Glutamatergic neuron (in vitro differentiated cells): Measurements from ENCODE around the gene ELP5. TPM values are rescaled to one million over a fixed set of nuclear protein-coding genes. Genes with fewer than 3 reads are reported as not detected.

ENCODE experiments used
- DNase-seq: peaks from one replicate; pipeline ENCODE4 v3.0.0; 2022
- H3K27ac Mint-ChIP-seq: one replicate; pipeline ENCODE4 v1.8.0; 2020; ENCODE audit warnings: mild to moderate bottlenecking, mixed read lengths, inconsistent platforms; ENCODE audit not compliant: unreplicated experiment
- H3K27me3 Mint-ChIP-seq: one replicate; pipeline ENCODE4 v1.8.0; 2020; ENCODE audit warnings: mild to moderate bottlenecking, moderate library complexity, mixed read lengths, inconsistent platforms; ENCODE audit not compliant: unreplicated experiment
- H3K36me3 Mint-ChIP-seq: one replicate; pipeline ENCODE4 v1.8.0; 2020; ENCODE audit warnings: mild to moderate bottlenecking, mixed read lengths, inconsistent platforms; ENCODE audit not compliant: unreplicated experiment
- H3K4me1 Mint-ChIP-seq: one replicate; pipeline ENCODE4 v1.8.0; 2020; ENCODE audit warnings: mild to moderate bottlenecking, low read depth, mixed read lengths, inconsistent platforms; ENCODE audit not compliant: unreplicated experiment
- H3K4me3 Mint-ChIP-seq: one replicate; pipeline ENCODE4 v1.8.0; 2020; ENCODE audit warnings: mild to moderate bottlenecking, mixed read lengths, inconsistent platforms; ENCODE audit not compliant: unreplicated experiment
- H3K9me3 Mint-ChIP-seq: one replicate; pipeline ENCODE4 v1.8.0; 2020; ENCODE audit warnings: mild to moderate bottlenecking, moderate library complexity, mixed read lengths, inconsistent platforms; ENCODE audit not compliant: unreplicated experiment
- CTCF ChIP-seq: fragments of 200-600 bp; sonication (generic); IDR thresholded peaks from one replicate; pipeline ENCODE4 v1.5.0; 2021; ENCODE audit not compliant: partially characterized antibody, unreplicated experiment
- total RNA-seq: library from RNA; stranded (reverse); fragmentation: NEBNext Ultra II Directional; extraction: Animal tissue kit (Norgen Biotek cat#: 25700); gene quantifications from one replicate; pipeline ENCODE4 v1.2.1, GENCODE V29; 2021; ENCODE audit not compliant: unreplicated experiment

ELP5 gene
- total RNA-seq, 1 donor from 2014 or later = 34.1 TPM

GRCh38 chr17:7221278-7222092, 30.5 kb upstream of the ELP5 start:
- Mint-ChIP-seq H3K9me3 (peaks cover 17% of the 10 kb centered on the region), H3K4me3 (peak overlapping the region; percentile 88), H3K27ac (peak overlapping the region; percentile 48), H3K4me1 (peaks cover 28% of the 10 kb centered on the region), H3K36me3 (no peaks in the 10 kb centered on the region), H3K27me3 (peaks cover 15% of the 10 kb centered on the region)
- no peak for TF ChIP-seq CTCF
- DNase-seq = no peak

GRCh38 chr17:7222093-7222971, 29.7 kb upstream of the ELP5 start:
- no peaks in the 10 kb centered on the region for H3K36me3 Mint-ChIP-seq
- peaks cover 24% of the 10 kb centered on the region for H3K4me1 Mint-ChIP-seq
- H3K4me3 Mint-ChIP-seq = no peak overlapping the region
- H3K27ac Mint-ChIP-seq = peak overlapping the region; percentile 48
- H3K9me3 Mint-ChIP-seq = peaks cover 17% of the 10 kb centered on the region
- no peak for TF ChIP-seq CTCF
- no peak for DNase-seq
- peaks cover 12% of the 10 kb centered on the region for H3K27me3 Mint-ChIP-seq

GRCh38 chr17:7222972-7223292, 29.1 kb upstream of the ELP5 start:
- no peak for DNase-seq
- H3K36me3 Mint-ChIP-seq = no peaks in the 10 kb centered on the region
- TF ChIP-seq CTCF = no peak
- no peak overlapping the region for H3K27ac Mint-ChIP-seq
- H3K4me1 Mint-ChIP-seq = peaks cover 22% of the 10 kb centered on the region
- peaks cover 17% of the 10 kb centered on the region for H3K9me3 Mint-ChIP-seq
- H3K27me3 Mint-ChIP-seq = peaks cover 12% of the 10 kb centered on the region
- no peak overlapping the region for H3K4me3 Mint-ChIP-seq

GRCh38 chr17:7223375-7223774, 28.6 kb upstream of the ELP5 start:
- Mint-ChIP-seq H3K4me1 (peaks cover 18% of the 10 kb centered on the region), H3K27ac (no peak overlapping the region), H3K36me3 (no peaks in the 10 kb centered on the region), H3K27me3 (peaks cover 15% of the 10 kb centered on the region), H3K4me3 (no peak overlapping the region), H3K9me3 (peaks cover 17% of the 10 kb centered on the region)
- DNase-seq = no peak
- TF ChIP-seq CTCF = no peak

- DNase-seq = no peak
- Mint-ChIP-seq H3K27ac (no peak overlapping the region), H3K4me3 (no peak overlapping the region), H3K9me3 (peaks cover 17% of the 10 kb centered on the region), H3K27me3 (peaks cover 20% of the 10 kb centered on the region), H3K36me3 (no peaks in the 10 kb centered on the region), H3K4me1 (peaks cover 11% of the 10 kb centered on the region)
- no peak for TF ChIP-seq CTCF
These were observed 27.9 kb upstream of the ELP5 start for GRCh38 chr17:7224110-7224509.
